NB4 (cell line): ENCODE data around the gene PILRA.
A peak's percentile ranks its signal among the peaks of the same experiment; 100 is the strongest.

Source experiments
- DNase-seq: peaks from one replicate; pipeline ENCODE4 v3.0.0; 2010; ENCODE audit warnings: low read depth
- H3K4me3 ChIP-seq: one replicate; pipeline ENCODE4 v1.5.1; 2011; ENCODE audit warnings: mild to moderate bottlenecking, low read depth, low read length, moderate library complexity
- CTCF ChIP-seq: IDR thresholded peaks from one replicate; pipeline ENCODE4 v1.5.1; 2012; ENCODE audit warnings: low read depth, low read length
- MAX ChIP-seq: IDR thresholded peaks from 2 replicates; pipeline ENCODE4 v1.6.1; 2011; ENCODE audit warnings: low read depth, low read length
- MYC ChIP-seq: IDR thresholded peaks from 2 replicates; pipeline ENCODE4 v1.6.1; 2011; ENCODE audit warnings: low read depth, low read length
- POLR2A ChIP-seq: IDR thresholded peaks from 2 replicates; pipeline ENCODE4 v1.6.1; 2011; ENCODE audit warnings: mild to moderate bottlenecking; ENCODE audit not compliant: insufficient read length; ENCODE audit errors: extremely low read depth

PILRA gene

GRCh38 chr7:100389437-100390088 lies 16.3 kb downstream of the PILRA start:
- TF ChIP-seq MAX (no peak; the same call in 1 of the 2 replicates), POLR2A (no peak), CTCF (no peak), MYC (no peak)
- H3K4me3 ChIP-seq: no peak overlapping the region
- DNase-seq: peak; percentile 53

- no peak for DNase-seq
- TF ChIP-seq POLR2A (no peak), CTCF (no peak), MAX (no peak), MYC (no peak)
- no peak overlapping the region for H3K4me3 ChIP-seq
Measured at GRCh38 chr7:100390286-100391009, 17.2 kb downstream of the PILRA start.

- H3K4me3 ChIP-seq: no peak overlapping the region
- TF ChIP-seq CTCF: no peak
- no peak for TF ChIP-seq POLR2A
- TF ChIP-seq MYC: no peak
- no peak for TF ChIP-seq MAX
- DNase-seq: no peak
Measured at GRCh38 chr7:100393233-100393905, 20.1 kb downstream of the PILRA start.

- DNase-seq: no peak
- TF ChIP-seq CTCF: no peak
- no peak for TF ChIP-seq POLR2A
- no peak for TF ChIP-seq MYC
- TF ChIP-seq MAX: no peak
Measured at GRCh38 chr7:100394077-100394476, 20.8 kb downstream of the PILRA start.

GRCh38 chr7:100396421-100396982 lies 23.2 kb downstream of the PILRA start:
- DNase-seq: peak; percentile 93
- peak overlapping the region; percentile 1 for H3K4me3 ChIP-seq
- TF ChIP-seq MYC: peak; percentile 87; the same call in 1 of the 2 replicates
- no peak for TF ChIP-seq POLR2A
- peak; percentile 95 for TF ChIP-seq MAX

More at GRCh38 chr7:100394077-100394476, 20.8 kb downstream of the PILRA start:
- no peak overlapping the region for H3K4me3 ChIP-seq
